K562 (cell line): ENCODE results near the gene MRPS35. TPM values are rescaled to one million over a fixed set of nuclear protein-coding genes. Genes with fewer than 3 reads are reported as not detected.

Experiments used
- ATAC-seq: fragments of 200-7000 bp; cut with Tn5 transposase; 3 replicates; pipeline ENCODE4 v1.9.1; 2020; ENCODE audit warnings: moderate library complexity
- BruUV-seq: library from RNA; stranded (reverse); fragments of 400-500 nt; replicated peaks from 2 replicates; lab custom pipeline; 2021; lab: Mats Ljungman, UMichigan
- CTCF ChIA-PET: fragments of 300-600 bp; formaldehyde crosslinking; extraction: SDS; loops from one replicate; lab custom pipeline; 2021; ENCODE audit warnings: low intra/inter-chr PET ratio; lab: Yijun Ruan, JAX
- POLR2A ChIA-PET: fragments of 300-600, 350-650 bp; sonication (Branson Sonifier 250); formaldehyde crosslinking; extraction: SDS; loops from one replicate; lab custom pipeline; 2021; ENCODE audit warnings: antibody characterized with exemption, inconsistent platforms; lab: Yijun Ruan, JAX
- DNase-seq, 4 experiments: peaks; one replicate each; pipeline versions ENCODE4 v3.0.0 to v3.0.0-alpha.2; 2011 to 2018; ENCODE audit warnings: low spot score in 3 of 4, mixed read lengths in 3 of 4; ENCODE audit errors: extremely low read depth in 1 of 4
- FAIRE-seq: peaks from 2 replicates; lab custom pipeline; 2011; peaks lifted over from hg19 to GRCh38; lab: Jason Lieb, UNC
- H2AFZ ChIP-seq: 2 replicates; pipeline ENCODE4 v1.6.0; 2011; ENCODE audit warnings: low read depth, low read length, control low read depth, inconsistent platforms
- H3K27ac ChIP-seq: fragments of 200-600 bp; 3 replicates; pipeline ENCODE4 v1.8.0; 2011; ENCODE audit warnings: low read depth, mild to moderate bottlenecking, control low read depth, inconsistent platforms, low read length, moderate library complexity, mixed read lengths; ENCODE audit errors: extremely low read depth
- H3K27me3 ChIP-seq, 2 experiments: fragments of 300-600 bp in 1 of 2; 2 replicates in 1 of 2; 3 replicates in 1 of 2; pipeline versions ENCODE4 v1.6.0 to v1.8.0; 2011; ENCODE audit warnings: inconsistent platforms in 2 of 2, low read length in 2 of 2, mild to moderate bottlenecking in 1 of 2, mixed read lengths in 1 of 2, moderate library complexity in 1 of 2; ENCODE audit not compliant: control insufficient read depth in 2 of 2, insufficient read depth in 2 of 2
- H3K36me3 ChIP-seq: fragments of 300-600 bp; 3 replicates; pipeline ENCODE4 v1.8.0; 2011; ENCODE audit warnings: mild to moderate bottlenecking, low read length, inconsistent platforms; ENCODE audit not compliant: control insufficient read depth, insufficient read depth
- H3K4me1 ChIP-seq, 2 experiments: fragments of 200-600 bp in 1 of 2; replicated peaks in 1 of 2; 2 replicates in 1 of 2; 3 replicates in 1 of 2; pipeline versions ENCODE4 v1.5.1 to v1.8.0; 2011; ENCODE audit warnings: inconsistent platforms in 2 of 2, low read length in 2 of 2, mild to moderate bottlenecking in 1 of 2, mixed read lengths in 1 of 2, moderate library complexity in 1 of 2; ENCODE audit not compliant: control insufficient read depth in 2 of 2, insufficient read depth in 2 of 2
- H3K4me2 ChIP-seq: 2 replicates; pipeline ENCODE4 v1.6.1; 2011; ENCODE audit warnings: low read length, control low read depth, inconsistent platforms, mixed read lengths; ENCODE audit not compliant: insufficient read depth
- H3K4me3 ChIP-seq: fragments of 200-600 bp; sonication (generic), shearing (Covaris generic); 2 replicates; pipeline ENCODE4 v1.5.1; 2016; ENCODE audit warnings: control low read depth, inconsistent platforms
- H3K79me2 ChIP-seq: fragments of 200-600 bp; 3 replicates; pipeline ENCODE4 v1.8.0; 2011; ENCODE audit warnings: low read length, inconsistent platforms; ENCODE audit not compliant: control insufficient read depth, insufficient read depth
- H3K9ac ChIP-seq, 2 experiments: 2 replicates each; pipeline versions ENCODE4 v1.6.0 to v1.6.1; 2011; ENCODE audit warnings: low read depth in 2 of 2, low read length in 2 of 2, control low read depth in 1 of 2, inconsistent platforms in 1 of 2, mild to moderate bottlenecking in 1 of 2, mixed read lengths in 1 of 2; ENCODE audit not compliant: insufficient read depth in 1 of 2
- H3K9me1 ChIP-seq: one replicate; pipeline ENCODE4 v1.6.0; 2011; ENCODE audit warnings: inconsistent platforms, mild to moderate bottlenecking, low read length, moderate library complexity; ENCODE audit not compliant: control insufficient read depth, insufficient read depth
- H3K9me3 ChIP-seq: replicated peaks from 2 replicates; pipeline ENCODE4 v1.5.1; 2011; ENCODE audit warnings: low read depth, low read length, inconsistent platforms; ENCODE audit not compliant: control insufficient read depth, insufficient read depth
- H4K20me1 ChIP-seq: replicated peaks from 2 replicates; pipeline ENCODE4 v1.6.1; 2011; ENCODE audit warnings: low read length, inconsistent platforms, mixed read lengths; ENCODE audit not compliant: control insufficient read depth, insufficient read depth
- ARNT ChIP-seq, 2 experiments: fragments of 450-650 bp; IDR thresholded peaks; 2 replicates each; pipeline ENCODE4 v1.6.1; 2016; ENCODE audit warnings: mild to moderate bottlenecking in 1 of 2
- C11orf30 ChIP-seq: fragments of 450-650 bp; IDR thresholded peaks from 2 replicates; pipeline ENCODE4 v1.6.1; 2016; ENCODE audit warnings: low read depth, mild to moderate bottlenecking
- CXXC5 ChIP-seq: fragments of 250-450 bp; sonication (Bioruptor Pico); IDR thresholded peaks from 2 replicates; pipeline ENCODE4 v1.8.0; 2022; ENCODE audit warnings: inconsistent platforms, mild to moderate bottlenecking, moderate library complexity
- E2F5 ChIP-seq: sonication (generic); formaldehyde crosslinking; IDR thresholded peaks from 2 replicates; pipeline ENCODE4 v1.8.0; 2022; ENCODE audit warnings: mild to moderate bottlenecking, missing genetic modification reagents
- ELK1 ChIP-seq: sonication (generic); formaldehyde crosslinking; IDR thresholded peaks from 2 replicates; pipeline ENCODE4 v1.8.1; 2022; ENCODE audit warnings: missing genetic modification reagents
- FOXP4 ChIP-seq: sonication (generic); formaldehyde crosslinking; IDR thresholded peaks from 2 replicates; pipeline ENCODE4 v1.8.0; 2022; ENCODE audit warnings: mild to moderate bottlenecking, missing genetic modification reagents, borderline replicate concordance
- GTF2E2 ChIP-seq: fragments of 200-800 bp; sonication (Bioruptor generic); IDR thresholded peaks from 2 replicates; pipeline ENCODE4 v1.6.1; 2016; ENCODE audit warnings: missing genetic modification characterization, missing compliant biosample characterization
- HNRNPK ChIP-seq: fragments of 200-400 bp; formaldehyde crosslinking; IDR thresholded peaks from one replicate; pipeline ENCODE4 v1.6.1; 2018; ENCODE audit warnings: mild to moderate bottlenecking, low read depth, low read length; ENCODE audit not compliant: poor library complexity, severe bottlenecking
- MAFK ChIP-seq: IDR thresholded peaks from 2 replicates; pipeline ENCODE4 v1.6.1; 2011; ENCODE audit warnings: low read length, improper control_type of control experiment
- PCBP1 ChIP-seq: fragments of 200-400 bp; formaldehyde crosslinking; IDR thresholded peaks from 2 replicates; pipeline ENCODE4 v1.6.1; 2018; ENCODE audit warnings: mild to moderate bottlenecking, low read depth, low read length; ENCODE audit not compliant: poor library complexity, severe bottlenecking
- POLR2A ChIP-seq: fragments of 450-650 bp; conservative IDR thresholded peaks from 2 replicates; pipeline ENCODE4 v1.6.1; 2016
- TBP ChIP-seq: optimal IDR thresholded peaks from 2 replicates; pipeline ENCODE3; 2011; ENCODE audit warnings: low read depth, low read length, improper control_type of control experiment
- TCF7 ChIP-seq: sonication (generic); IDR thresholded peaks from 2 replicates; pipeline ENCODE4 v1.6.1; 2016; ENCODE audit warnings: antibody characterized with exemption, borderline replicate concordance
- ZBTB34 ChIP-seq: fragments of 250-450 bp; sonication (Bioruptor Pico); IDR thresholded peaks from 2 replicates; pipeline ENCODE4 v1.8.0; 2021; ENCODE audit warnings: mild to moderate bottlenecking, moderate library complexity
- ZC3H8 ChIP-seq: fragments of 450-650 bp; IDR thresholded peaks from 2 replicates; pipeline ENCODE4 v1.6.1; 2017
- ZNF24 ChIP-seq: fragments of 450-650 bp; IDR thresholded peaks from 2 replicates; pipeline ENCODE4 v1.6.1; 2016
- ZNF316 ChIP-seq: fragments of 450-650 bp; IDR thresholded peaks from 2 replicates; pipeline ENCODE4 v1.6.1; 2016
- WGBS: fragments of 100-300 bp; shearing (Covaris generic); methylation state at CpG from one replicate; pipeline ENCODE4 v1.1.6; 2016; ENCODE audit warnings: low coverage, mixed read lengths; ENCODE audit not compliant: insufficient coverage; ENCODE audit errors: missing lambda C conversion rate; 5-methylcytosine and 5-hydroxymethylcytosine counted together
- in situ Hi-C: fragments of 300-500 bp; cut with MboI; formaldehyde crosslinking; loops from 4 replicates; pipeline ENCODE4 v1.15.0; 2018; ENCODE audit warnings: inconsistent platforms, mixed read lengths
- intact Hi-C: fragments of 100-400 bp; cut with micrococcal nuclease; formaldehyde crosslinking; loops from 2 replicates; pipeline ENCODE4 v1.14.2; 2022
- polyA plus RNA-seq, 8 experiments: library from polyadenylated mRNA; depleted of rRNA in 4 of 8; stranded (reverse) in 5 of 8; unstranded in 3 of 8; fragments of >200 nt; fragmentation: Nextera tagmentation in 2 of 8; fragmentation: Illumina TruSeq in 1 of 8; extraction: Ambion mirVana in 2 of 8; extraction: Trizol in 1 of 8; gene quantifications; 2 replicates each; pipeline versions ENCODE4 v1.2.1 to v1.2.3, GENCODE V29; 2011 to 2014; ENCODE audit warnings: inconsistent platforms in 1 of 8, missing spikeins in 1 of 8
- total RNA-seq, 7 experiments: library from RNA; depleted of rRNA in 6 of 7; stranded (reverse); fragments of >200 nt in 6 of 7; fragmentation: Illumina TruSeq in 2 of 7; extraction: Trizol in 2 of 7; gene quantifications; 2 replicates each; pipeline versions ENCODE4 v1.2.1 to v1.2.3, GENCODE V29; 2011 to 2021; ENCODE audit warnings: low replicate concordance in 1 of 7

Gene MRPS35
- total and polyA plus RNA-seq, 9 of the 15 experiments (the other 6 are each of a cell fraction or from before 2014, with no cell fraction given): 79.0 to 183 (median 114) TPM

- TF ChIP-seq ZNF24: no peak
- TF ChIP-seq, all 486 proteins: peak for 0
These were observed 12.6 kb downstream of the MRPS35 start (continued) for GRCh38 chr12:27723212-27723611.

GRCh38 chr12:27730097-27730588 lies 19.5 kb downstream of the MRPS35 start:
- WGBS: 87% methylated on average over 4 of the region's 4 CpGs
- ATAC-seq (no peak), DNase-seq (no peak), FAIRE-seq (no peak)
- Histone ChIP-seq H3K9me3 (no peaks in the 10 kb centered on the region), H3K79me2 (peaks cover 17% of the 10 kb centered on the region; the same call in 2 of the 3 replicates), H3K4me3 (no peak overlapping the region), H3K4me2 (no peak overlapping the region), H3K9me1 (no peaks in the 10 kb centered on the region), H2AFZ (no peak overlapping the region), H3K27me3 (no peaks in the 10 kb centered on the region), H3K36me3 (peaks cover 81% of the 10 kb centered on the region), H3K4me1 (no peaks in the 10 kb centered on the region), H4K20me1 (no peaks in the 10 kb centered on the region), H3K9ac (peak overlapping the region in 1 of 2 experiments; percentile 41; a peak in 1 of 4 replicates), H3K27ac (no peak overlapping the region)
- intact Hi-C loops (loop anchor here (10.0 kb wide), 2 partner anchors 445 to 1145 kb away; no protein-coding TSS in a partner anchor), in situ Hi-C loops (no loop called here)
- CTCF ChIA-PET: no interaction called here
- BruUV-seq: no TSS peak
- POLR2A ChIA-PET: no interaction called here
- TF ChIP-seq MAFK: 0 out of 2 replicates have a peak, but pooled peaks have one; percentile 11
- no peak for TF ChIP-seq FOXP4 (CRISPR knock-in tag)
- no peak for TF ChIP-seq ELK1
- TF ChIP-seq CXXC5 (CRISPR knock-in tag): no peak
- no peak for TF ChIP-seq ARNT (IDR thresholded peaks at IDR 0.05)
- no peak for TF ChIP-seq POLR2A
- peak; percentile 83 for TF ChIP-seq ZNF316
- TF ChIP-seq TBP: no peak
- no peak for TF ChIP-seq TCF7
- no peak for TF ChIP-seq PCBP1
- peak; percentile 53; the same call in 1 of the 2 replicates for TF ChIP-seq C11orf30
- no peak for TF ChIP-seq ZBTB34 (CRISPR knock-in tag)
- no peak for TF ChIP-seq HNRNPK
- TF ChIP-seq E2F5 (CRISPR knock-in tag): no peak
- TF ChIP-seq ZC3H8: no peak
- TF ChIP-seq GTF2E2 (tag): no peak
